Retinal pigment epithelial cell (primary cell): ENCODE measurements around the gene UGT1A8.

ENCODE experiments used
- DNase-seq: peaks from one replicate; pipeline ENCODE4 v3.0.0-alpha.2; 2010; ENCODE audit warnings: low read depth
- H3K4me3 ChIP-seq: 2 replicates; pipeline ENCODE4 v1.5.1; 2011; ENCODE audit warnings: mild to moderate bottlenecking, low read length, control low read depth, moderate library complexity
- TF ChIP-seq, protein P1 (sequence below): conservative IDR thresholded peaks from 2 replicates; pipeline ENCODE4 v1.5.1; 2011; ENCODE audit warnings: low read depth, low read length, control low read depth, inconsistent platforms

The UGT1A8 gene

DNA sequence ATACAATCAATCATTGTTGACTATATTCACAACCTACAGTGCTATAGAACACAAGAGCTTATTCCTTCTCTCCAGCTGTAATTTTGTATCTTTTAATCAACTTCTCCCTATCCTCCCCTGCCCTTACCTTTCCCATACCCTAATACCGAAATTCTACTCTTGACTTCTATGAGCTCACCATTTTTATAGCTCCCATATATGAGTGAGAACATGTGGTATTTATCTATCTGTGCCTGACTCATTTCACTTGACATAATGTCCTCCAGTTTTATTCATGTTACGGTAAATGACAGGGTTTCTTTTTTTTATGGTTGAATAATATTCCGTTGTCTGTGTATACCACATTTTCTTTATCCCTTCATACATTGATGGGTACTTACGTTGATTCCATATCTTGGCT, 163.3 kb downstream of the UGT1A8 start:
- DNase-seq: no peak
- TF ChIP-seq, protein P1, sequence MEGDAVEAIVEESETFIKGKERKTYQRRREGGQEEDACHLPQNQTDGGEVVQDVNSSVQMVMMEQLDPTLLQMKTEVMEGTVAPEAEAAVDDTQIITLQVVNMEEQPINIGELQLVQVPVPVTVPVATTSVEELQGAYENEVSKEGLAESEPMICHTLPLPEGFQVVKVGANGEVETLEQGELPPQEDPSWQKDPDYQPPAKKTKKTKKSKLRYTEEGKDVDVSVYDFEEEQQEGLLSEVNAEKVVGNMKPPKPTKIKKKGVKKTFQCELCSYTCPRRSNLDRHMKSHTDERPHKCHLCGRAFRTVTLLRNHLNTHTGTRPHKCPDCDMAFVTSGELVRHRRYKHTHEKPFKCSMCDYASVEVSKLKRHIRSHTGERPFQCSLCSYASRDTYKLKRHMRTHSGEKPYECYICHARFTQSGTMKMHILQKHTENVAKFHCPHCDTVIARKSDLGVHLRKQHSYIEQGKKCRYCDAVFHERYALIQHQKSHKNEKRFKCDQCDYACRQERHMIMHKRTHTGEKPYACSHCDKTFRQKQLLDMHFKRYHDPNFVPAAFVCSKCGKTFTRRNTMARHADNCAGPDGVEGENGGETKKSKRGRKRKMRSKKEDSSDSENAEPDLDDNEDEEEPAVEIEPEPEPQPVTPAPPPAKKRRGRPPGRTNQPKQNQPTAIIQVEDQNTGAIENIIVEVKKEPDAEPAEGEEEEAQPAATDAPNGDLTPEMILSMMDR: no peak
- H3K4me3 ChIP-seq: no peak overlapping the region

DNA sequence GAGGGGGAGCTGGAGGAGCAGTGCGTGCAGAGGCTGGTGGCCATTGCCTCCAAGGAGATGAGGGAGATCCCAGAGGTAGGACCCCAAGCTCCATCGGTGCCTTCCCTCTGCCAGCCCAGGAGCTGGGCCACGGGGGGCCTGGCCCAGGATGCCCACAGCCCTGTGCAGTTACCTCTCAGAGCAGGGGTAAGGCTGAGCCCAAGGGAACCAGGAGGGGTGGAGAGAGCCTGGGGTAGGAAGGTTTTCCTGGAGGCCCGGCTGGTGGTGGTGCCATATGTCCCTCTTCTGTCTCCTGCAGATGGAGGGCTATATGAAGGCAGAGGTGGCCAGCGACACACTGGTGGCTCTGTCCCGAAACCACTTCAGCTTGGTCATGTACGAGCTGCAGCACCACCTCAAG, 172.1 kb downstream of the UGT1A8 start:
- no peak for DNase-seq
- no peak overlapping the region for H3K4me3 ChIP-seq
- TF ChIP-seq, protein P1: no peak

DNA sequence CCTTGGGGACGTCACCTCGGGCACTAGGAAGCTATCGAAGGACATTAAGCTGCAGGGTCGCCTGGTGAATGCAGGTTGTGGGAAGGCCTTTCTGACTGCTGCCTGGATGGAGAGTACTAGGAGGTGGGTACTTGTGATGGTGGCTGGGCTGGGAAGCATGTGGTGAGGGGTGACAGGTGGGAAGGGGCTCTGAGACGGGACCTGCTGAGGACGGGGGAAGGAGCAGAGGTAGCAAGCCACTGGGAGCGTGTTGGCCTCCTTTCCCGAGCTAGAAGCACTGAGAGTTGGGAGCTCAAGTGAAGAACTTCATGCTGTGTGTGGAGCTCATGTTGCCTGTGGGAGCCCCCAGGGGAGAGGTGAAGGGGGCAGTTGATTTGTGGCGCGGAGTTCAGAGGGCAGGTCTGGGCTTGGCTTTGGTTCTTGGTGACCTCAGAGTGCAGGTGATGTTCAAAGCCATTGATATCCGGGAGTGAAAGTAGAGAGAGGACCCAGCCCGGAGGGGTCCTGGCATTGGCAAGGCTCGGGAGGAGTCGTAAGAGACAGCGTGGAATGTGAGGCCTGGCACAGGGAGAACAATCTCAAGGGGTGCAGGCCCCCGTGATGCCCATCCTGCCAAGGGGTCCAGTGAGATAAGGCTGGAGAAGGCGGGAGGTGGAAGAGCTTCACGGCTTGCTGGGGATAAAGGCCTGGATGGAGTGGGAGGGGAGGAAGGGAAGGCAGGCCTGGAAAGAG, 173.9 kb downstream of the UGT1A8 start:
- TF ChIP-seq, protein P1: no peak
- H3K4me3 ChIP-seq: no peak overlapping the region
- DNase-seq: no peak

DNA sequence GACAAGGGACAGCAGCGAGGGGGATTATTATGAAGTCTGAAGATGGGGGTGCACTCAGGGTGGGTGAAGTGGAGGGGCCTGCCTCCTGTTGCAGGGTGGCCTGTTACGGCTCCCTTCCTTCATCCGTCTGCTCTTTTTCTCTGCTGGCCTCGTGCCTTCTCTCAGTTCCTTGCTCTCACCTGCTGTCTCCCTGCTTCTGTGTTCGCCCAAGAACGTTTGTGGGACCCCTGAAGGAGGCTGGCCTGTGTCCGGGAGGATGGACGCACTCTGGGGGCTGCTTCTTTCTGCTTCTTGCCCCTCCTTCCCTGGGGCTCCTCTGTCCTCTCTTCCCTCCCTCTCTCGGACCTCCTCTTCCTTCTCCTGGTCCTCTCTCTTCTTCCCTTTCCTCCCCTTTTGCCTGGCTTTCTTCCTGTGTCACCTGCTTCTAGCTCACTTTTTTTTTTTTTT, 174.5 kb downstream of the UGT1A8 start:
- TF ChIP-seq, protein P1: no peak
- H3K4me3 ChIP-seq: no peak overlapping the region
- no peak for DNase-seq

DNA sequence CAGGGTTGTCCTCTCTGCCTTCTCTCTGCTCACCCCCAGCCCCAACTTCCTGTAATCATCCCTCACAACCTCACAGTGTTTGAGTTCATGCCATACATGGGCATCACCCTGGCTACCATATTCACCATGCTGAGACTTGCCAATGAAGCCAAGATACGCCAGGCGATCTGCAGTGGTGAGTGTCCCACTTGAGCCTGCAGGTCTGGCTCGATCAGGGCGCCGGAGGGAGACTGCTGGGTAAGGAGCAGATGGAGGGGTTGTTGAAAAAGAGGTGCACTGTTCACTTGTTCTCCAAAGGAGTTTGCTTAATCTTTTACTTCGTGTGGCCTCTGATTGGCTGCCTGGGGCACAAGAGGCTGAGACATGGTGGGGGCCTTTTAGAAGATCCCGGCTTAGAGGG, 175.3 kb downstream of the UGT1A8 start:
- no peak for DNase-seq
- no peak overlapping the region for H3K4me3 ChIP-seq
- TF ChIP-seq, protein P1: no peak

DNA sequence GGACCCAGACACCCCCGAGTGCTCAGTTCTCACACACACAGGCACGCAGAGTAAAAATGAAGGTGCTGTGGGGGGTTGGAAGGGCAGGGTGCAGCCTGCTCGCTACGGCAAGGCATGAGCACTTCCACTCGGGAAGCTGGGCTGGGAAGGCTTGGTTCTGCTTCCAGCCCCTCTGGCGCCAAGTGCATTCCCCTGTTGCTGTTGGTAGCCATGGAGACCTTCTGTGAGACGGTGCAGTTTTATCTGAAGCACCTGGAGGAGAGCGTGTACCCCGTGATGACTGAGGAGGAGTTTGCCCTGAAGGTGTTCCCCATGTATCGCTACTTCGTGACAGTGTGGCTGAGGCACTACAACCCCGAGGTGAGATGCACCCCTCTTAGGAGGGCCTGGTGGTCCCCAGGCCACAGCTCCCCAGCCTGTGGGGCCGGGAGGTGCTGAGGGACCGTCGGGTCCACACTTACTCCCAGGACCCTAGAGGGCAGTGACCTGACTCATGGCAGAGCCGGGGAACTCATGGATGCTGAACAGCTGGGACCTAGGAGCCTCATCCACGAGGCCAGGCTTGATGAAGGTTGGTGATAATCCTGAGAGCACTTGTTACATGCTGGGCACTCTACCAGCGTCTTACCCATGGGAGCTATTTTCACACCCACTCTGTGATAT, 176.2 kb downstream of the UGT1A8 start:
- H3K4me3 ChIP-seq: no peak overlapping the region
- TF ChIP-seq, protein P1: no peak
- DNase-seq: no peak

DNA sequence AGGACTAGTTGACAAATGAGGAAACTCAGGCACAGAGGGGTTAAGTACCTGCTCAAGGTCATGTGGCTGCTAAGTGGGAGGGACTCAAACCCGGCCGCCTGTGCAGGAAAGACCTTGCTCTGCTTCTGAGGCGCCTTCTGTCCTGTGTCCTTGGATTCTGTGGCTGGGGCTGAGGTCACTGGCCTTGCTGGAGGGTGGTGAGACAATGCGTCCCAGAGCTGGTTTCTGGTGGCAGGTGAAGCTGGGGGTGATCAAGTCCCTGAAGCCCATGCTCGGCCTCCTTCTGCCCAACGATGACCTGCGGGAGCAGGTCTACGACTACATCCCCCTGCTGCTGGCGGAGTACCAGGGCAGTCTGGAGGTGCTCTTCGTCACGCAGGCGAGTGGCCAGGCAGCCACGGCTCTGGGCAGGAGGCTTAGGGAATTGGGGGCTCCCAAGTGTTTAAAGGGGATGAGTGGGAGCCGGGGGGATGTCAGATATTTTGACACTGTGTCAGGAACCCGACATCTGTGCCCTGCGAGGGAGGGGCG, 176.8 kb downstream of the UGT1A8 start:
- TF ChIP-seq, protein P1: no peak
- DNase-seq: no peak

More for the DNA sequence above, 176.8 kb downstream of the UGT1A8 start:
- no peak overlapping the region for H3K4me3 ChIP-seq
